NCI-H1105 treated with DMSO at 0.1 percent for 48 hours (cell line): Measurements from ENCODE around the gene SERPINI1.

ENCODE experiments used
- DNase-seq: peaks from one replicate; lab custom pipeline; 2025; lab: John Stamatoyannopoulos, UW

Gene SERPINI1, protein sequence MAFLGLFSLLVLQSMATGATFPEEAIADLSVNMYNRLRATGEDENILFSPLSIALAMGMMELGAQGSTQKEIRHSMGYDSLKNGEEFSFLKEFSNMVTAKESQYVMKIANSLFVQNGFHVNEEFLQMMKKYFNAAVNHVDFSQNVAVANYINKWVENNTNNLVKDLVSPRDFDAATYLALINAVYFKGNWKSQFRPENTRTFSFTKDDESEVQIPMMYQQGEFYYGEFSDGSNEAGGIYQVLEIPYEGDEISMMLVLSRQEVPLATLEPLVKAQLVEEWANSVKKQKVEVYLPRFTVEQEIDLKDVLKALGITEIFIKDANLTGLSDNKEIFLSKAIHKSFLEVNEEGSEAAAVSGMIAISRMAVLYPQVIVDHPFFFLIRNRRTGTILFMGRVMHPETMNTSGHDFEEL

DNA sequence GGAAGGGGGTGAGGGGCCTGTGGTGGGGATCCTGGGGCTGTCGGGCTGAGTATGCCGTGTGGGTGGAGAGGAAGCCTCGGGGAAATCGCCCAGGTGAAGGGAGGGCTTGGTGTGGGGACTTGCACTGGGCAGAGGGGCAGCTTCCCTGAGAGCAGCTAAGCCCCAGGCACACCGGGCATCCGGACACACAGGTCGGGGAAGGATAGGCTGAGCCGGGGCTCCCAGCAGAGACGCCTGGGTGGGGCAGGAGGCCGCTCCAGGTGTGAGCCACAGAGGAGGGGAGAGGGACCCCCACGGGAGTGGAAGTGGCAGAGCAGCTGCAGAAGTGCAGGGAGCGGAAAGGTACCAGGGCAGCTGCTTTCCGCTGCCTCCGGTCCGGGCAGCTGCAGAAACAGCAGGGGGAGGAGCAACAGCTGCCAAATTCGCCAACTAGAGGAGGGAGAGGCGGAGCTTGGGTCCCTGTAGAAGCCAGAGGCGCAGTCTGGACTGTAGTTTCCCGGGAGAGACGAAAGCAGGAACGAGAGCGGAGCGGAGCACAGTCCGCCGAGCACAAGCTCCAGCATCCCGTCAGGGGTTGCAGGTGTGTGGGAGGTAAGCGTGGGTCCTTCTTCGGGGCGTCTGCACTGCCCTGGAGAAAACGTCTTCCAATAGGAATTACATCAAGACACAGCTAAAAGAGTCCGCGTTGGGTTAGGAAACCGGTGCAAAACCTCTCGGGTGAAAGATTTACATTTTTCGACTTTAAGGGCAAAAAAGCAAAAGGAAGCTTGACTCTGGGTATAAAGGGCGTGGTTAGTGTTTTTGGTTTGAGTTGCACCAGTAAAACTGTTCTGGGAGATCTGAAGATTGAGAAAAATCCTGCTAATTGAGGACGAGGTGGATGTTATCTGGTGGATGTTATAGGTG is at the start of gene SERPINI1:
Gene SERPINI1, plus strand, starts transcription at position 489 of the 906 bp plus-strand sequence. CDS start 53,408 bp downstream, outside the sequence.
- DNase-seq = peak; percentile 99

DNA sequence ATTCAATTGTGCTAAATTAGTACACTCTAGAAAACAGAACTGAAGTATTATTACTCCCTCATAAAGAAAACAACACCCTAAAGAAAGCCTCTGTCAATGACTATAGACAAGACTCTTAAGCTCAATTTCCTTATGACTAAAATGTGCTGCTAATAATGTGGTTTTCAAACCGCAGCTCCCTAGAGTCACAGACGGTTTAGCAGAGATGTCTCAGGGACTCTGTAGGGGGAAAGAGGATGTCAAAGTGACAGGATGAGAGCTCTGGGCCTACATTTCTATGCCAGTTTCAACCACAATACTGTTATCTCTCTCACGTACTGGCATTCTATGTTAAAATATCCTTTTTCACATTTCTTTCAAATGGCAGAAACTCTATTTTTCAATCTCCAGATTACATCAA is 44.2 kb upstream of the SERPINI1 start:
- no peak for DNase-seq

DNA sequence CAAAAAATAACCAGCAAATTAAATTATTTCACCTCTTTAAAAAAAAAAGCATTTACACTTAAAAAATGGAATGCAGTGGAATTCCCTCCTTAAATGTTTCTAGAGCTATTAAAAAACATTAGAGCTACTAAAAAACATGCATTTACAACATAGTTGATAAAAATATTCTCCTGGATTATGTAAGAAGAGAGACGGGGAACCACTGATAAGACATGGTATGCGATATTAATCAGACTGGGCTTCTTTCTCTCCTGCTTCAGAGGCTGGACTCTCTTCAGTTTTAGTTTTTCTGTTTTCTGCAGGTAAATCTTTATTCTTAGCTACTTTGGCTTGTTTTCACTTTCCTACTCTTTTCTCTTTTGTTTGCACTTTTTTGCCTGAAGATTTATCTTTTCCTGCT is 41.4 kb upstream of the SERPINI1 start:
- no peak for DNase-seq

DNA sequence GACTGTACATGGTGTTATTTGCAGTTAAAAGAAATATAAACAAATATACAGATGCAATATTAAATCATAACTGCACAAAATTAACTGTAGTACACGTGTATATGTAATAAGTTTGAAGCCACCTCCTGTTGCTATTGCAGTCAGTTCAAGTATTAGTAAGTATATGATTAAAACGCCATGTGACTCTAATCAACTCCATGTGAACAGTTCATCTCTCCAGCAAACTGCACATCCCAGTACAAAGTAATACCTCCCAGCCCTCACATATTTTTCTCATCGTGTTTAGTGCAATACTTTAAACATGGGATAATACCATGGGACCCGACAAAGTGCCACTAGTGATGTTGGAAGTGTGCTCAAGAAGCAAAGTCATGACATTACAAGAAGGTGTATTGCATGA is 35.5 kb upstream of the SERPINI1 start:
- no peak for DNase-seq

DNA sequence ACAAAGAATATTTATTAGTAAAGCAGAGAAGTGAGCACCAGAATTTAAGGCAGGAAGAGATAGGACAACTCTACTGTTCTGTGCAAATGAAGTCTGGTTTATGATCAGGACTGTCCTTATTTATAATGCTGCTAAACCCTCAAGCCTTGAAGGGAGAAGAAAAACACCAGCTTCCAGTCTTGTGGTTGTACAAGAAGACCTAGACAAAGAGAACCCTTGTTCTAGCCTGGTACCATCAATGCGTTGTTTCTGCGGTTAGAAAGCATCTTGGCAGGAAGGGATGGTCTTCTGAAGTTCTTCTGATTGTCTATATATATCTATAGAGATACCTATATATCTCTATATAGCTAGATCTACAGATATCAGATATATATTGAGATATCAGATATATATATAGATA is 34.6 kb upstream of the SERPINI1 start:
- DNase-seq = no peak

DNA sequence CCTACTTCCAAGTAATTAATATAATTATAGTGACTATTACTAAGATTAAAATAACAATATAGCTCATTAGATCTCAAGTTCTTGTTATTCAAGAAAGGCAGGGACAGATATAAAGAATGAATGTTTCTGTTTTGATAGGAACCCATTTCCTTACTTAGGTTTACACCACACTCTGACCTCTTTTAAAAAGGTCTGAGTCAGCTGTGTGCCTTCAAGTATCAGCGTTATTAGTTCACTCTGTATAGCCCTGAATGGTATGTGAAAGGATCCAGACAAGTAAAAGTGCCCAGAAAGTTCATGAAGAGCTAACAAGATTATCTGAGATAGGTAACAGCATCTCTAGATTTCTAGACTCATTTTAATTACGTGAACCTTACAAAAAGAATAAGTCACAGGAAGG is 29.7 kb upstream of the SERPINI1 start:
- DNase-seq = no peak

DNA sequence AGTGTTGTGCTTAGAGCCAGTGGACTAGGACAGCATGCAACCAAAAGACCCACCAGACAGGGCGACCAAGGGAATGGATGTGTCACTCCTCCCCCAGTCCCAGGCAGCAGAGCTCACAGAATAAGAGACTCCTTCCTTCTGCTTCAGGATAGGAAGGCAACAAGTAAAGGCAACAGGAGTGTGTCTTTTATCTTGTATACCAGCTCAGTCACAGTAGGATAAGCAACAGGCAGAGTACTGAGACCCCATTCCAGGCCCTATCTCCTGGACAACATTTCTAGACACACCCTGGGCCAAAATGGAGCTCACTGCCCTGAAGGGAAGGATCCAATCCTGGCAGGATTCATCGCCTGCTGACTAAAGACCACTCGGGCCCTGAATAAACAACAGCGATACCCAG is 25.8 kb upstream of the SERPINI1 start:
- DNase-seq = no peak

DNA sequence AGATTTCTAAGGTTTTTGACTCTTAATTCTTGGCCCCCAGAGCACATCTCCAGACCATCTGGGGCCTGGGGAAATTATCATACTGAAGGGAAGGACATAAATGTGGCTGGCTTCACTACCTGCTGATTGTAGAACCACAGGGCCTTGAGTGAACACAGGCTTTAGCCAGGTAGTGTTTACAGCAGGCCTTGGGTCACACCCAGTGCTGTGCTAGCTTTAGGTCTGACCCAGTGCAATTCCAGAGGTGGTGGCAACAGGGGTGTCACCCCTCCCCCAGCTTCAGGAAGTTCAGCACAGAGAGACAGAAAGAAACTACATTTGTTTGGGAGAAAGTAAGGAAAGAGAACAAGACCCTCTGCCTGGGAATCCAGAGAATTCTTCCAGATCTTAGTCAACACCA is 25.0 kb upstream of the SERPINI1 start:
- no peak for DNase-seq

DNA sequence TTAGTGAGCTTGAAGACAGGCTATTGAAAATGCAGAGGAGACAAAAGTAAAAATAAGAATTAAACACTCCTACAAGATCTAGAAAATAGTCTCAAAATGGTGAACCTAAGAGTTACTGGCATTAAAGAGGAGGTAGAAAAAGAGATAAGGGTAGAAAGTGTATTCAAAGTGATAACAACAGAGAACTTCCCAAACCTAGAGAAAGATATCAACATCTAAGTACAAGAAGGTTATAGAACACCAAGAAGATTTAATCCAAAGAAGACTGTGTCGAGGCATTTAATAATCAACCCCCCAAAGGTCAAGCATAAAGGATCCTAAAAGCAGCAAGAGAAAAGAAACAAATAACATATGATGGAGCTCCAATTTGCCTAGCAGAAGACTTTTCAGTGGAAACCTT is 24.1 kb upstream of the SERPINI1 start:
- no peak for DNase-seq

DNA sequence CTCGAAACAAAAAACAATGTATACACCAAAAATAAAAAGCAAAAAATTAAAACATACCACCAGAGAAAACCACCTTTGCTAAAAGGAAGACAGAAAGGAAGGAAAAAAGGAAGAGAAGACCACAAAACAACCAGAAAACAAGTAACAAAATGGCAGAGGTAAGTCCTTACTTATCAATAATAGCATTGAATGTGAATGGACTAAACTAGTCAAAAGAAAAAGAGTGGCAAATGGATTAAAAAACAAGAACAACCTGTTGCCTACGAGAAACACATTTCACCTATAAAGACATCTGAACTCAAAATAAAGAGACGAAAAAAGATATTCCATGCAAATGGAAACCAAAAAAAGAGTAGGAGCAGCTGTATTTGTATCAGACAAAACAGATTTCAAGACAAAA is 23.1 kb upstream of the SERPINI1 start:
- no peak for DNase-seq

DNA sequence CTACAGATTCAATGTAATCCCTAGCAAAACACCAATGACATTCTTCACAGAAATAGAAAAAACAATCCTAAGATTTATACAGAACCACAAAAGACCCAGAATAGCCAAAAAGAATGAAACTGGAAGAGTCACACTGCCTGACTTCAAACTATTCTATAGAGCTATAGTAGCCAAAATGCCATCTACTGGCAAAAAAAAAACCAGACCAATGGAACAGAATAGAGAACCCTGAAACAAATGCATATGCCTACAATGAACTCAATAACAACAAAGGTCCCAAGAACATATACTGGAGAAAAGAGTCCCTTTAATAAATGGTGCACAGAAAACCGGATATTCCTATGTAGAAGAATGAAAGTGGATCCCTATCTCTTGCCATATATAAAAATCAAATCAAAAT is 20.6 kb upstream of the SERPINI1 start:
- no peak for DNase-seq

DNA sequence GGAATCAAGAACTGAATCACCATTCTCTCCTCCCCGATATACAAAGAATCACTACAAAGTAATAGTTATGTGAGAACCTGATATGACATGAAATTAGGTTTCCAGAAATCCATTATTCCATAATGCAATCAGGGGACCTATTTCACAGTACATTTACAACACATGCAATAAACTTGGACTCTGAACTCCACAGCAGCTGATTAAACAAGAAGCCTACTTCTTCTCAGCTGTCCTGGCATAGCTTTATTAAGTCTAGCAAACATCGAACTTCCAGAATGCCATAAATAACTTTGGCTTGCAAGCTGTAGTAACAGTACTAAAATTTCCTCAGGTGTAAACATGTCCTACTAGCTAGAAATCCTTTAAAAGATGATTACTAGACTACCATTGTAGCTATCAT is 18.6 kb upstream of the SERPINI1 start:
- DNase-seq = peak; percentile 33

DNA sequence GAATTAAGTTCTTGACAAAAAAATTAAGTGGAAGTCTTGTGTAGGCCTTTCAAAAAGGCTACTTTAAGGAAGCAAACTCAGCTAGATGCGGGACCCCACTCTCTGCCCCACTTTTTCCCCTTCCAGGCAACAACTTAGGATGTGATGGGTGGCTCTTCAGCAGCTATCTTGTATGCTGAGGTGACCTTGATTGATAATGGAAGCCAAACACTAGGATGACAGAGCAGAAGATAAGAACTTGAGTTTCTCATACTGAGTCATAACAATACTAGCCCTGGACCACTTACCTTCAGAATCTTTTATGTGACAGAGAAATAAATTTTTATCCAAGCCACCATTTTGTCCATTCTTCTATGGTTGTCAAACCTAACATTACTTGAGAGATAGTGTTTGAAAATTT is 16.9 kb upstream of the SERPINI1 start:
- no peak for DNase-seq

DNA sequence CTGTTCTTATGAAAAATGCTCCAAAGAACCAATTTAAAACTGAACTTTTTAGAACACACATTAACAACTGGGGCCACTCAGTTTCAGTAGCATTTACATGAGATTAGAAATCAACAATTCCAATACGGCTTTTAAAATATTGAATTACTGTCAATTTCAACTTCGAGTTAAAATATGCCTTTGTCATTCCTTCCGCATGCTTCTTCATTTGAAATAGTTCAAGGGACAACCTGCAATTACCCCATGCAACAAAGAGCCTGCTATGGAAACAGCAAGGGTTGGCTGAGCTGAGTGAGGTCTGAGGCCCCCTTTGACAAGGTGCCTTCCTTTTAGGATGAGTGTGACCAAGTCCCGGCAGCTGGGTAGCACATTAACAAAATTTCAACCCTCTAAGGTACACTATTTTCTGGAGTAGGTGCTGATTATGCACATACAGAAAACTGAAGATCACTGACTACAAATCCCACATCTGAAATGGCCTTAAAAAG is 12.5 kb upstream of the SERPINI1 start:
- DNase-seq = no peak

DNA sequence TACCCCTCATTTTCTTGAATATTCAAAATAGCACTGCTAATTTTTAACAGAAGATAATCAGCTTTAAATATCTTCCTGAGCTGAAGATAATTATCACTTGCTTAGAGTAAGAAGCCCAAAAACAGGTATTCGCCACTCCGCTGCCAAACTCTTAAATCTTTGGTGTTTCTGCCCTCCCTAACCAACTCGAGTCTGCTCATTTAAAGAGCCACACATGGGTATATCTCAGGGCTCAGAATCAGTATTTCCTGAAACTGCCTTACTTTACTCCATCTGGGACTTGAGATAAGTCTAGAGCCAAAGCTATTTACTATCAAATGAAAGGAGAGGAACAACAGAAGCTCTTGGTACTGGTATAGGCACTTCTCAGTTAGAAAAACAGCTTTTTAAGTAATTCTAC is 11.6 kb upstream of the SERPINI1 start:
- no peak for DNase-seq

DNA sequence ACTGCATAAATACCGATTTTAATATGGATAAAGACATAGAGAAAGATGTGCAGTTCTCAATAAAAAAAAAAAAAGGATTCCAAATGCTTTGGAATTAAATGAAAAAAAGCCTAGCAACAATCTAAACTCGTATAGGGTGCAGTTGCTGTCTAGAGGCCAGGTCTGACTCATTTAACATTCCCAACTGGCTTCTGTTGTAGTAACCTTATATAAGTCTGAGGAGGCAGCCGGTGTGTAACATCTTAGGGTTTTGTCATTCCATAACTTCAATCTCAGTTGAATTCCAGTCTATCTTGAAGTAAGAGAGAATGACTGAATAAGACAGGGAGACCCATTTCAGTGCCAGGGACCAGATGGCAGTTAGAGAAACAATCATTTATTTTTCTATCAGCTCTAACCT is 7.3 kb upstream of the SERPINI1 start:
- no peak for DNase-seq

DNA sequence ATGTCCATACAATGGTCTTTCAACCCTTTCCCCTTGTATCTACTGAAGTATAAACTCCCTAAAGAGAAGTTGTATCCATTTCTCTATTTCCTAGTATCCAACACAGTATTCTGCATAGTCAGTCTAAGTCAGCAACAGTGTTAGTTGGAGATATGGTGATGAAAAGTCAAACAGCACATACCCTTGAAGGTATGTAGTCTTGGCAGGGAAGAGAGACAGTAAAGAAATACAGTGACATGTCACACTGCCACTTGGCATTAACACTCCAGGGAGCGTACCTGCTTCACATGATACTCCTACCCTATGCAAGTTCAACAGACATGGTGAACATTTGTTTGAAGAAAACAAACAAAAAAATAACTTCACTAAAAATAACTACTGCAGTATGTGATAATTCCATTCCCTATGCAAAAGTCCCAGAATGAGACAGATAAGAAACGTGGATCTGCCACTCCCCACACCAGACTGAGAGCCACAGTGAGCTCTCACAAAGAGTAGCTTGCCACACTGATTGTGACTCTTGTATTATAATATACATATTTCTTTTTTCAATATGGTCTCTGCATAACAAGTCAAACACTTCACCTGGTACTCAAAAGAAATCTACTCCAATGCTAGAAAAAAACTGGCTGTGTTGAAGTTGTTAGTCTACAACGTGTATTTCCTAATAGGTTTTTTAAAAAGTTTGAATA is 6.7 kb upstream of the SERPINI1 start:
- no peak for DNase-seq

DNA sequence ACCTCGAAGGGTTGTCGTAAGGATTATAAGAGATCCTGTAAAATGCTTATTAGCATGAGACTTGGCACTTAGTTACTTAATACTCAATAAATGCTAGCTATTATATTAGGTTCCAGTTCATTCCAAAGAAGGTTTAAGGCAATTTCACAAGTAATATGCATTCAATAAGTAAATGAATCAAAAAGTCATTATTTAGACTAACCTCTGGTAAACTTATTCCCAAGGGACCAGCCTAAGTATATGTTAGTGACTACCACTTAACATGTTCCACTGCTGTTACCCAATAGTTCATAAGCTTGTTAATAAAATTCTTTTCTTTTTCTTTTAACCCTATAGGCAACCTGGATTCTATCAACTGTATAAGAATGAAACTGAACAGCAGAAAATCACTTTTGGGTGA is 5.9 kb upstream of the SERPINI1 start:
- no peak for DNase-seq

DNA sequence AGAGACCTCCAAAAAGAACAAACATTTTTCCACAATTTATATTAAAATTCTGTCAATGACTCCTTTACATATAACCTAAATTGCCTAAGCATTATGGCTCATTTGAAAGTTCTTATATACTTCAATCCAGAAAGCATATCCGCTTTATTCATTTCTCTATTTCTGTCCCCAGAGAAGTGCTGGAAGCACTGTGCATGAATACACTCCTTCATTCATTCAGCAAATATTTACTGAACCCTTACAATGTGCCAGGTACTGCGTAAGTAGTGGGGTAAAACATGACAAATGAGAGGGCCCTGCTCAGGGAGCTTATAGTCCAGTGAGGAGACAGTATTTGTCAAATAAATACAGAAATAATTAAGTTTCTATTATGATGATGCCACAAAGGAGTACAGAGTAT is 4.1 kb upstream of the SERPINI1 start:
- DNase-seq = no peak

DNA sequence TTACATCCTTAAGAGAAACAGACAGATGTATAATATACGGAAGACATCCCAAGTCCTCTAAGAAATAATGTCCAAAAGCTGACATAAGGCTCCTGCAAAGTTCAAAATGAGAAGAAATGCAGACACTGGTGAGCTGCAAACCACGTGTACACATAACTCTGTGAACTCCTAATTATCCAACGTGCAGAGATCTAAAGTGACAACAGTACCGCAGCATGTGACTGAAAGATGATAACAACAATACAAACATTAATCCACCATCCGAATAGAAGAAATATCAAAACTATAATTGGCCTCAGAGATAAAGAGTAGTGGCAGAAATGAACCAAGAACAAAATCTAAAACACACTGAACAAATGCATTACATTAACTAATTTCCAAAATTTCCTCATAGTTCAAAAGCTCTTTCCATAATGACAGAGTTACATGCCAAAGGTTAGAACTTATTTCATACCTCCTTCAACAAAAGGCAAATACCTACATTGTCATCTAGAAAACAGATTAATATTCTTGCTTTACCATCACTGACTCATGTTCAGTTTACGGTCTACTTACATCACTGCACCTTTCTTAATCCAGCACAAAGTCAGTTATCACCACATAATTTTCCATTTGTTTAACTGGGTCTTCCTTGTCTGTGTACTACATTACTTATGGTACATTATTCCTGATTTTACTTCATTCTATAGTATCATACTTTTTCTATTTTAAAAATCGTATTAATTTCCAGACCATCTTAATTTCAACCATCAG is 3.0 kb upstream of the SERPINI1 start:
- DNase-seq = no peak

DNA sequence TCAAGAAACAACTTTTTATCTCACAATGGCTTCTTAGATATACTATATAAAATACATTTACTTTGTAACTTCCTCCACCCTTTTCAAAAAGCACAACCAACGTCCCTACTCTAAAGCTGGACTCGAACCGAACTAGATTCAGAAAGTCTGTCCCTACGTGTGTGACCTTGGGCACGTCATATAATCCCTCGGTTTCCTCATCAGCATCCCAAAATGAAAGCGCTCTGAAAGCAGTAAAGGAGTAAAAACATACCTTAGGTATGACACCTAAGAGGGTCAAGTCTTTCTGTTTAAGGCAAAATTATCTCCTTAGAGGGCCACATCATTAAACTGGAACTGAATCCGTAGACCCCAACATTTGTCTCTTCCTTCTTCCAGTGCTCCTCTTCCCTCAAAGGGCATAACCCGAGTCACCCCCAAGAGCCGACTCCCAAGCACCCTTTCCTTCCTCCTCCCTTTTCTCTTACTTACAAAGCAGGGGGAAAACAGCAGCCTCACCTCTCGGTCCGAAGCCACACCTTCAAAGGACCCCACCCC is 1.5 kb upstream of the SERPINI1 start:
- DNase-seq = no peak
